ENCODE results near the gene DMD.

The DMD gene

GRCh38 chrX:32598707-32599106, 612.6 kb downstream of the DMD start:
- no peak for TF ChIP-seq FOXP2 (optimal IDR thresholded peaks at IDR 0.05; ENCODE audit: control extremely low read depth, extremely low read length, insufficient read depth)
- no peak for TF ChIP-seq POLR2AphosphoS5 (IDR thresholded peaks at IDR 0.05; ENCODE audit: borderline replicate concordance, low read depth, low read length)
- no peak for TF ChIP-seq EZH2 (IDR thresholded peaks at IDR 0.05)
- Histone ChIP-seq H3K9ac (ENCODE audit: insufficient read length) (no peak overlapping the region), H3K9me3 (ENCODE audit: low read depth, low read length) (no peaks in the 10 kb centered on the region), H3K27ac (no peak overlapping the region), H3K4me3 (no peak overlapping the region), H3K36me3 (ENCODE audit: insufficient read depth, low read length) (no peaks in the 10 kb centered on the region)
- no peak for DNase-seq (ENCODE audit: low read depth, low spot score)

GRCh38 chrX:32597777-32598176, 613.6 kb downstream of the DMD start:
- H3K36me3 ChIP-seq (ENCODE audit: insufficient read depth, low read length), result no peaks in the 10 kb centered on the region
- H3K9me3 ChIP-seq (ENCODE audit: low read depth, low read length), result no peaks in the 10 kb centered on the region
- TF ChIP-seq FOXP2 (optimal IDR thresholded peaks at IDR 0.05; ENCODE audit: control extremely low read depth, extremely low read length, insufficient read depth), result no peak
- TF ChIP-seq POLR2AphosphoS5 (IDR thresholded peaks at IDR 0.05; ENCODE audit: borderline replicate concordance, low read depth, low read length), result no peak
- no peak for TF ChIP-seq EZH2 (IDR thresholded peaks at IDR 0.05)
- H3K9ac ChIP-seq (ENCODE audit: insufficient read length), result no peak overlapping the region
- no peak for DNase-seq (ENCODE audit: low read depth, low spot score)
- no peak overlapping the region for H3K4me3 ChIP-seq
- H3K27ac ChIP-seq, result no peak overlapping the region

GRCh38 chrX:32592786-32593185, 618.6 kb downstream of the DMD start:
- TF ChIP-seq EZH2 (IDR thresholded peaks at IDR 0.05) (no peak), FOXP2 (optimal IDR thresholded peaks at IDR 0.05; ENCODE audit: control extremely low read depth, extremely low read length, insufficient read depth) (no peak), POLR2AphosphoS5 (IDR thresholded peaks at IDR 0.05; ENCODE audit: borderline replicate concordance, low read depth, low read length) (no peak)
- no peak for DNase-seq (ENCODE audit: low read depth, low spot score)
- Histone ChIP-seq H3K9ac (ENCODE audit: insufficient read length) (no peak overlapping the region), H3K9me3 (ENCODE audit: low read depth, low read length) (no peaks in the 10 kb centered on the region), H3K4me3 (no peak overlapping the region), H3K27ac (no peak overlapping the region), H3K36me3 (ENCODE audit: insufficient read depth, low read length) (no peaks in the 10 kb centered on the region)

GRCh38 chrX:32591589-32591988, 619.8 kb downstream of the DMD start:
- H3K9ac ChIP-seq (ENCODE audit: insufficient read length), result no peak overlapping the region

GRCh38 chrX:32582729-32583128, 628.6 kb downstream of the DMD start:
- Histone ChIP-seq H3K27ac (no peak overlapping the region), H3K36me3 (ENCODE audit: insufficient read depth, low read length) (no peaks in the 10 kb centered on the region), H3K9me3 (ENCODE audit: low read depth, low read length) (no peaks in the 10 kb centered on the region), H3K4me3 (no peak overlapping the region), H3K9ac (ENCODE audit: insufficient read length) (no peak overlapping the region)
- DNase-seq (ENCODE audit: low read depth, low spot score), result no peak
- TF ChIP-seq FOXP2 (optimal IDR thresholded peaks at IDR 0.05; ENCODE audit: control extremely low read depth, extremely low read length, insufficient read depth) (no peak), EZH2 (IDR thresholded peaks at IDR 0.05) (no peak), POLR2AphosphoS5 (IDR thresholded peaks at IDR 0.05; ENCODE audit: borderline replicate concordance, low read depth, low read length) (no peak)

More at GRCh38 chrX:32591589-32591988, 619.8 kb downstream of the DMD start:
- TF ChIP-seq POLR2AphosphoS5 (IDR thresholded peaks at IDR 0.05; ENCODE audit: borderline replicate concordance, low read depth, low read length) (no peak), EZH2 (IDR thresholded peaks at IDR 0.05) (no peak), FOXP2 (optimal IDR thresholded peaks at IDR 0.05; ENCODE audit: control extremely low read depth, extremely low read length, insufficient read depth) (no peak)
- no peak overlapping the region for H3K27ac ChIP-seq
- H3K36me3 ChIP-seq (ENCODE audit: insufficient read depth, low read length), result no peaks in the 10 kb centered on the region
- no peak overlapping the region for H3K4me3 ChIP-seq
- no peak for DNase-seq (ENCODE audit: low read depth, low spot score)
- no peaks in the 10 kb centered on the region for H3K9me3 ChIP-seq (ENCODE audit: low read depth, low read length)

GRCh38 chrX:32576885-32577284, 634.5 kb downstream of the DMD start:
- no peak for DNase-seq (ENCODE audit: low read depth, low spot score)
- H3K9ac ChIP-seq (ENCODE audit: insufficient read length), result no peak overlapping the region
- no peak for TF ChIP-seq POLR2AphosphoS5 (IDR thresholded peaks at IDR 0.05; ENCODE audit: borderline replicate concordance, low read depth, low read length)
- no peak for TF ChIP-seq FOXP2 (optimal IDR thresholded peaks at IDR 0.05; ENCODE audit: control extremely low read depth, extremely low read length, insufficient read depth)
- TF ChIP-seq EZH2 (IDR thresholded peaks at IDR 0.05), result no peak
- no peaks in the 10 kb centered on the region for H3K36me3 ChIP-seq (ENCODE audit: insufficient read depth, low read length)
- no peak overlapping the region for H3K27ac ChIP-seq
- no peak overlapping the region for H3K4me3 ChIP-seq
- no peaks in the 10 kb centered on the region for H3K9me3 ChIP-seq (ENCODE audit: low read depth, low read length)

- TF ChIP-seq POLR2AphosphoS5 (IDR thresholded peaks at IDR 0.05; ENCODE audit: borderline replicate concordance, low read depth, low read length) (no peak), EZH2 (IDR thresholded peaks at IDR 0.05) (no peak), FOXP2 (optimal IDR thresholded peaks at IDR 0.05; ENCODE audit: control extremely low read depth, extremely low read length, insufficient read depth) (no peak)
- no peaks in the 10 kb centered on the region for H3K9me3 ChIP-seq (ENCODE audit: low read depth, low read length)
- DNase-seq (ENCODE audit: low read depth, low spot score), result no peak
- H3K27ac ChIP-seq, result no peak overlapping the region
- no peaks in the 10 kb centered on the region for H3K36me3 ChIP-seq (ENCODE audit: insufficient read depth, low read length)
- H3K4me3 ChIP-seq, result no peak overlapping the region
- H3K9ac ChIP-seq (ENCODE audit: insufficient read length), result no peak overlapping the region
Observed at GRCh38 chrX:32572644-32573043, 638.7 kb downstream of the DMD start.

- Histone ChIP-seq H3K27ac (no peak overlapping the region), H3K36me3 (ENCODE audit: insufficient read depth, low read length) (no peaks in the 10 kb centered on the region), H3K9ac (ENCODE audit: insufficient read length) (no peak overlapping the region), H3K4me3 (no peak overlapping the region), H3K9me3 (ENCODE audit: low read depth, low read length) (no peaks in the 10 kb centered on the region)
- no peak for DNase-seq (ENCODE audit: low read depth, low spot score)
- TF ChIP-seq FOXP2 (optimal IDR thresholded peaks at IDR 0.05; ENCODE audit: control extremely low read depth, extremely low read length, insufficient read depth), result no peak
- no peak for TF ChIP-seq EZH2 (IDR thresholded peaks at IDR 0.05)
- TF ChIP-seq POLR2AphosphoS5 (IDR thresholded peaks at IDR 0.05; ENCODE audit: borderline replicate concordance, low read depth, low read length), result no peak
Observed at GRCh38 chrX:32571579-32571978, 639.8 kb downstream of the DMD start.

- H3K9me3 ChIP-seq (ENCODE audit: low read depth, low read length), result no peaks in the 10 kb centered on the region
- DNase-seq (ENCODE audit: low read depth, low spot score), result no peak
- no peak overlapping the region for H3K9ac ChIP-seq (ENCODE audit: insufficient read length)
- H3K36me3 ChIP-seq (ENCODE audit: insufficient read depth, low read length), result no peaks in the 10 kb centered on the region
- no peak overlapping the region for H3K4me3 ChIP-seq
- TF ChIP-seq FOXP2 (optimal IDR thresholded peaks at IDR 0.05; ENCODE audit: control extremely low read depth, extremely low read length, insufficient read depth) (no peak), POLR2AphosphoS5 (IDR thresholded peaks at IDR 0.05; ENCODE audit: borderline replicate concordance, low read depth, low read length) (no peak), EZH2 (IDR thresholded peaks at IDR 0.05) (no peak)
- no peak overlapping the region for H3K27ac ChIP-seq
Observed at GRCh38 chrX:32562261-32562660, 649.1 kb downstream of the DMD start.
